ENCODE measurements around the gene DNAAF5.

GRCh38 chr7:749140-749551, 22.6 kb downstream of the DNAAF5 start:
- TF ChIP-seq CTCF (conservative IDR thresholded peaks at IDR 0.05; ENCODE audit: low read depth, low read length) (no peak), MAFK (IDR thresholded peaks at IDR 0.05; ENCODE audit: low read depth, low read length) (no peak), POLR2A (IDR thresholded peaks at IDR 0.05; ENCODE audit: low read depth, low read length) (no peak), CEBPB (IDR thresholded peaks at IDR 0.05; ENCODE audit: low read depth, low read length) (no peak), SMC3 (IDR thresholded peaks at IDR 0.05; ENCODE audit: low read depth, low read length) (no peak), MAZ (IDR thresholded peaks at IDR 0.05; ENCODE audit: borderline replicate concordance, low read depth, low read length) (no peak)
